ENCODE measurements around the gene CTNNBL1.

- no peak for TF ChIP-seq CTCF (IDR thresholded peaks at IDR 0.05; ENCODE audit: insufficient read depth, low read length)
- TF ChIP-seq REST (IDR thresholded peaks at IDR 0.05; ENCODE audit: insufficient replicate concordance, low read depth): no peak
- no peak for TF ChIP-seq POLR2AphosphoS5 (IDR thresholded peaks at IDR 0.05; ENCODE audit: low read depth)
Observed at GRCh38 chr20:37798312-37798711, 104.5 kb downstream of the CTNNBL1 start.
